ENCODE measurements around the gene GSE1.

Gene GSE1

GRCh38 chr16:85575920-85576319 is 37.2 kb upstream of the GSE1 start:
- H3K36me3 ChIP-seq (ENCODE audit: control insufficient read depth, insufficient read depth, low read length): no peaks in the 10 kb centered on the region
- no CpG with 5 or more reads among the region's 5 CpGs for WGBS (ENCODE audit: insufficient coverage, insufficient read length)
- H3K4me3 ChIP-seq (ENCODE audit: low read length): no peak overlapping the region
- H3K27me3 ChIP-seq (ENCODE audit: control insufficient read depth, insufficient read depth, low read length): no peaks in the 10 kb centered on the region
- no peaks in the 10 kb centered on the region for H3K9me3 ChIP-seq (ENCODE audit: control insufficient read depth, insufficient read depth, low read length)
- H3K4me1 ChIP-seq (ENCODE audit: control insufficient read depth, insufficient read depth, low read length): peaks cover 12% of the 10 kb centered on the region
- H3K27ac ChIP-seq (ENCODE audit: low read length): no peak overlapping the region
- DNase-seq (ENCODE audit: low read depth, low spot score): no peak

- no peak for DNase-seq (ENCODE audit: low read depth, low spot score)
- no peaks in the 10 kb centered on the region for H3K27me3 ChIP-seq (ENCODE audit: control insufficient read depth, insufficient read depth, low read length)
- H3K4me3 ChIP-seq (ENCODE audit: low read length): no peak overlapping the region
- H3K36me3 ChIP-seq (ENCODE audit: control insufficient read depth, insufficient read depth, low read length): no peaks in the 10 kb centered on the region
- H3K27ac ChIP-seq (ENCODE audit: low read length): no peak overlapping the region
- no CpG with 5 or more reads among the region's 12 CpGs for WGBS (ENCODE audit: insufficient coverage, insufficient read length)
- no peaks in the 10 kb centered on the region for H3K9me3 ChIP-seq (ENCODE audit: control insufficient read depth, insufficient read depth, low read length)
- peaks cover 17% of the 10 kb centered on the region for H3K4me1 ChIP-seq (ENCODE audit: control insufficient read depth, insufficient read depth, low read length)
These were observed 36.2 kb upstream of the GSE1 start for GRCh38 chr16:85576944-85577343.

DNA sequence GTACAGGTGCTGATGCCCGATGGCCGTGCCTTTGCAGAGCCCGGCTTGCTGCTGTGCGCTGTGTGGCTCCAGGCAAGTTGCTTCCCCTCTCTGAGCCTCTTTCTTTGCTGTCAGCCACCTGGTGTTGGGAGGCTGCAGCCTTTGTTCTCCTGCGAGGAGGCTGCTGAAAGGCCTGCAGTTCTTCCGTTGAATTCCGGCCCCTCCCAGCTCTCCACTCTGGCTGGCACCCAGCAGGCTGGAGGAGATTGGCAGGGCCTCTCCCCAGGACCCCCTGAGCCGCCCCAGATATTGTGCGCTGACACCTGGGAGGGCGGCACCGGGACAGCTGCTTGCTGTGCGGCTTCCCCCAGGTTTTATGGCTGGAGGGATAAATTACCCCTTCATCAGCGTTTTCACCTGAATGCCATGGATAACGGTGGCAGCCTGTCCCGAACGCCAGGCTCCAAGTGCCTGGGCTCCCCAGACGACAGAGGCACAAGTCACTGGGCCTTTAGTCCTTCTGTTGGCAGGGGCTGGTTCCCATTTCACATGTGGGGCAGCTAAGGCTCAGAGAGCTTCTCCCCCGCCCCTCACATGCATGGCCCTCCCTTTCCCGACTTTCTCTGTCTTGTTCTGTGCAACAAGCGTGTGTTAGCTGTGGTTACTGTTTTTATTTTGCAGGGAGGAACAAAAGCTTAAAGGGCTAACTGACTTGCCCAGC is 35.1 kb upstream of the GSE1 start:
- no peak for DNase-seq (ENCODE audit: low read depth, low spot score)
- Histone ChIP-seq H3K27me3 (ENCODE audit: control insufficient read depth, insufficient read depth, low read length) (no peaks in the 10 kb centered on the region), H3K4me3 (ENCODE audit: low read length) (no peak overlapping the region), H3K9me3 (ENCODE audit: control insufficient read depth, insufficient read depth, low read length) (no peaks in the 10 kb centered on the region), H3K36me3 (ENCODE audit: control insufficient read depth, insufficient read depth, low read length) (no peaks in the 10 kb centered on the region), H3K27ac (ENCODE audit: low read length) (no peak overlapping the region), H3K4me1 (ENCODE audit: control insufficient read depth, insufficient read depth, low read length) (peaks cover 23% of the 10 kb centered on the region)
- no CpG with 5 or more reads among the region's 20 CpGs for WGBS (ENCODE audit: insufficient coverage, insufficient read length)

DNA sequence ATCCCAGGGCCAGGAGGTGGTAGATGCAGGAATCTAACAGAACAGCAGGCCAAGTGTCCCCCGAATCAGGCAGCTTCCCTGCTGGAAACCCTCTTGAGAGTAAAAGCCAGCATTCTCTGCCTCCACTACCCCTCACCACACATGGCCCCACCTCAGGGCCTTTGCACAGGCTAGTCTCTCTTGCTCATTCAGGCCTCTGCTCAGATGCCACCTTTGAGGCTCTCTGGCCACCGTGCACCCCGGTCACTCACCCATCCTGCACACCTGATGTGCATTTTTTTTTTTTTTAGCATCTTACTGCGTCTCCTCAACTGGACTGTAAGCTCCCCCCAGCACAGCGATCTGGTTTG is 34.5 kb upstream of the GSE1 start:
- no peak for DNase-seq (ENCODE audit: low read depth, low spot score)
- Histone ChIP-seq H3K27ac (ENCODE audit: low read length) (no peak overlapping the region), H3K9me3 (ENCODE audit: control insufficient read depth, insufficient read depth, low read length) (no peaks in the 10 kb centered on the region), H3K4me1 (ENCODE audit: control insufficient read depth, insufficient read depth, low read length) (peaks cover 26% of the 10 kb centered on the region), H3K36me3 (ENCODE audit: control insufficient read depth, insufficient read depth, low read length) (no peaks in the 10 kb centered on the region), H3K27me3 (ENCODE audit: control insufficient read depth, insufficient read depth, low read length) (no peaks in the 10 kb centered on the region), H3K4me3 (ENCODE audit: low read length) (no peak overlapping the region)
- WGBS (ENCODE audit: insufficient coverage, insufficient read length): no CpG with 5 or more reads among the region's 5 CpGs

GRCh38 chr16:85579191-85579590 is 33.9 kb upstream of the GSE1 start:
- no peak overlapping the region for H3K27ac ChIP-seq (ENCODE audit: low read length)
- DNase-seq (ENCODE audit: low read depth, low spot score): peak; percentile 73

GRCh38 chr16:85579923-85580580 is 33.1 kb upstream of the GSE1 start:
- H3K9me3 ChIP-seq (ENCODE audit: control insufficient read depth, insufficient read depth, low read length): no peaks in the 10 kb centered on the region
- no peak overlapping the region for H3K4me3 ChIP-seq (ENCODE audit: low read length)
- DNase-seq (ENCODE audit: low read depth, low spot score): no peak
- H3K4me1 ChIP-seq (ENCODE audit: control insufficient read depth, insufficient read depth, low read length): peaks cover 31% of the 10 kb centered on the region
- no peaks in the 10 kb centered on the region for H3K27me3 ChIP-seq (ENCODE audit: control insufficient read depth, insufficient read depth, low read length)
- WGBS (ENCODE audit: insufficient coverage, insufficient read length): no CpG with 5 or more reads among the region's 11 CpGs
- no peak overlapping the region for H3K27ac ChIP-seq (ENCODE audit: low read length)
- H3K36me3 ChIP-seq (ENCODE audit: control insufficient read depth, insufficient read depth, low read length): no peaks in the 10 kb centered on the region

More at GRCh38 chr16:85579191-85579590, 33.9 kb upstream of the GSE1 start:
- H3K9me3 ChIP-seq (ENCODE audit: control insufficient read depth, insufficient read depth, low read length): no peaks in the 10 kb centered on the region
- peaks cover 30% of the 10 kb centered on the region for H3K4me1 ChIP-seq (ENCODE audit: control insufficient read depth, insufficient read depth, low read length)
- no peaks in the 10 kb centered on the region for H3K27me3 ChIP-seq (ENCODE audit: control insufficient read depth, insufficient read depth, low read length)
- WGBS (ENCODE audit: insufficient coverage, insufficient read length): no CpG with 5 or more reads among the region's 13 CpGs
- no peaks in the 10 kb centered on the region for H3K36me3 ChIP-seq (ENCODE audit: control insufficient read depth, insufficient read depth, low read length)
- no peak overlapping the region for H3K4me3 ChIP-seq (ENCODE audit: low read length)

GRCh38 chr16:85580684-85581083 is 32.4 kb upstream of the GSE1 start:
- H3K4me3 ChIP-seq (ENCODE audit: low read length): no peak overlapping the region
- H3K27me3 ChIP-seq (ENCODE audit: control insufficient read depth, insufficient read depth, low read length): no peaks in the 10 kb centered on the region
- no peaks in the 10 kb centered on the region for H3K9me3 ChIP-seq (ENCODE audit: control insufficient read depth, insufficient read depth, low read length)
- no peak overlapping the region for H3K27ac ChIP-seq (ENCODE audit: low read length)
- peaks cover 31% of the 10 kb centered on the region for H3K4me1 ChIP-seq (ENCODE audit: control insufficient read depth, insufficient read depth, low read length)
- DNase-seq (ENCODE audit: low read depth, low spot score): no peak
- H3K36me3 ChIP-seq (ENCODE audit: control insufficient read depth, insufficient read depth, low read length): no peaks in the 10 kb centered on the region
- WGBS (ENCODE audit: insufficient coverage, insufficient read length): no CpG with 5 or more reads among the region's 7 CpGs

DNA sequence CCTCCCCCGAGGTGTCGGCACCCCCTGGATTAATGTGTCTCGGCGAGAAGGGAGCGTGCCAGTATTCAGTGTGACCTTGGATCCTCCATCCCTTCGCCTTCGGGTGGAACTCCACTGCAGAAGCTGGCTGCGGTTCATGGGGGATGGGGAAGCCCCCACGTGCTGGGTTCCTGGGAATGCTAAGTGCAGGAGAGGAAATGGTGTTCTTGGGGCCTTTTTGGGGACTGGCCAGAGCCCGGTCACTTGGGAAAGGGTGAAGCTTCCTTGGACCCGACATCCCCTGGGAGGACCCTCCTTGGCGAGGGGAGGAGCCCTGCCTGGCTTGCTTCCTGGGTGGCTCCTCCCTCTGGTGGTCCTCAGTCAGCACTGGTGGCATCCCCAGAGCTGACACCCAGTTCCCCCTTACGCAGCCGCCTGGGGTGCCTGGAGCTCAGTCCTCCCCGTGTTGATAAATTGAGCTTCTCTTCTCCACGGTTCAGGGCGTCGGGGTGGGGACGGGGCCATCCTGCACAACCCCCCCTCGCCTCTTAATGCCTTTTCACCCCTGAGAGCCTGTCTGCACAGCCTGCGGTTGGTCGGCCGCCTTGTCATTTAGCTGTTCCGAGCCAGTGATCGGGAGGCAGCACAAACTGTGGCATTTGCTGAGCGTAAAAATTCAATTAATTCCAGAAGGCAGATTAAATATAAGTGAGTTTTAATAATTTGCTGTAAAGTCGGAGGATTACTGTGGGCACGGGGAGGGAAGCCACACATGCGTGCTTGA is 30.7 kb upstream of the GSE1 start:
- H3K36me3 ChIP-seq (ENCODE audit: control insufficient read depth, insufficient read depth, low read length): no peaks in the 10 kb centered on the region
- DNase-seq (ENCODE audit: low read depth, low spot score): no peak
- H3K9me3 ChIP-seq (ENCODE audit: control insufficient read depth, insufficient read depth, low read length): no peaks in the 10 kb centered on the region
- H3K27me3 ChIP-seq (ENCODE audit: control insufficient read depth, insufficient read depth, low read length): no peaks in the 10 kb centered on the region
- no peak overlapping the region for H3K27ac ChIP-seq (ENCODE audit: low read length)
- no CpG with 5 or more reads among the region's 29 CpGs for WGBS (ENCODE audit: insufficient coverage, insufficient read length)
- peaks cover 30% of the 10 kb centered on the region for H3K4me1 ChIP-seq (ENCODE audit: control insufficient read depth, insufficient read depth, low read length)
- H3K4me3 ChIP-seq (ENCODE audit: low read length): no peak overlapping the region

GRCh38 chr16:85583491-85584181 is 29.5 kb upstream of the GSE1 start:
- Histone ChIP-seq H3K27ac (ENCODE audit: low read length) (no peak overlapping the region), H3K4me3 (ENCODE audit: low read length) (no peak overlapping the region), H3K36me3 (ENCODE audit: control insufficient read depth, insufficient read depth, low read length) (no peaks in the 10 kb centered on the region), H3K9me3 (ENCODE audit: control insufficient read depth, insufficient read depth, low read length) (no peaks in the 10 kb centered on the region), H3K27me3 (ENCODE audit: control insufficient read depth, insufficient read depth, low read length) (no peaks in the 10 kb centered on the region), H3K4me1 (ENCODE audit: control insufficient read depth, insufficient read depth, low read length) (peaks cover 35% of the 10 kb centered on the region)
- WGBS (ENCODE audit: insufficient coverage, insufficient read length): no CpG with 5 or more reads among the region's 22 CpGs
- no peak for DNase-seq (ENCODE audit: low read depth, low spot score)

DNA sequence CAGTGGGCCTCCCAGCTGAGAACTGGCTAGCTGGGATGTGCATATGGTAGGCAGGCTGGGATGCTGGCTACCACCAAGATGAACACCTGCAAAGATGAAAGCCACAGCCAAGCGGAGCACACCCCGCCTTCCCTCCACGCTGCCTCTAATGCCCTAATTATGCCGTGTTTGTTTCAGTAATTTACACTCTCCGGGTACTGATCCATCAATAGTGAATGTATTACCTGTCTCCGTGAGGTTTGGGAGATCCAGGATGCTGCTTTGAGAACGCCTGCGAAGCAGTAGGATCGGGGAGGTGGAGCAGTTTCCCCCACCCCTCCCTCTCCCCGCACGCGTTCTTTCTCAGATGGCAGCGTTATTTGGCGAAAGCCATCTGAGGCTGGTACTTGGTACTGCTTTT is 28.9 kb upstream of the GSE1 start:
- H3K27ac ChIP-seq (ENCODE audit: low read length): no peak overlapping the region
- no peaks in the 10 kb centered on the region for H3K9me3 ChIP-seq (ENCODE audit: control insufficient read depth, insufficient read depth, low read length)
- DNase-seq (ENCODE audit: low read depth, low spot score): no peak
- peaks cover 36% of the 10 kb centered on the region for H3K4me1 ChIP-seq (ENCODE audit: control insufficient read depth, insufficient read depth, low read length)
- no CpG with 5 or more reads among the region's 14 CpGs for WGBS (ENCODE audit: insufficient coverage, insufficient read length)
- H3K4me3 ChIP-seq (ENCODE audit: low read length): no peak overlapping the region
- no peaks in the 10 kb centered on the region for H3K27me3 ChIP-seq (ENCODE audit: control insufficient read depth, insufficient read depth, low read length)
- H3K36me3 ChIP-seq (ENCODE audit: control insufficient read depth, insufficient read depth, low read length): no peaks in the 10 kb centered on the region
